Breast epithelium (tissue), 3 donors: ENCODE data around the gene EHD3.

Experiments used
- CTCF ChIP-seq, 3 donors: fragments of 450-650 bp; IDR thresholded peaks; one replicate each; pipeline ENCODE4 v1.5.1; 2016 to 2017; ENCODE audit warnings: antibody characterized with exemption in 3 of 3, mild to moderate bottlenecking in 3 of 3, moderate library complexity in 3 of 3
- POLR2A ChIP-seq: fragments of 450-650 bp; IDR thresholded peaks from one replicate; pipeline ENCODE4 v1.6.1; 2016; ENCODE audit warnings: antibody characterized with exemption, mild to moderate bottlenecking, moderate library complexity
- POLR2AphosphoS5 ChIP-seq, 3 donors: sonication (generic); formaldehyde crosslinking; IDR thresholded peaks; one replicate each; pipeline ENCODE4 v1.6.1; 2017; ENCODE audit warnings: antibody characterized with exemption in 3 of 3

GRCh38 chr2:31255911-31256571 lies 22.1 kb downstream of the EHD3 start:
- no peak for TF ChIP-seq CTCF (IDR thresholded peaks at IDR 0.05)
- TF ChIP-seq POLR2A = no peak
- no peak for TF ChIP-seq POLR2AphosphoS5 (IDR thresholded peaks at IDR 0.05)
